Left colon (tissue), 2 donors: ENCODE results near the gene PAX4. TPM values are rescaled to one million over a fixed set of nuclear protein-coding genes. Genes with fewer than 3 reads are reported as not detected.
"Not testable (repeated sequence)": the region's sequence is repeated elsewhere in the genome, so short reads cannot be mapped to it uniquely, and the experiment has no call there.

Experiments used
- ATAC-seq: fragments of 200-7000 bp; cut with Tn5 transposase; one replicate; pipeline ENCODE4 v1.9.1; 2020; ENCODE audit warnings: mild to moderate bottlenecking, moderate library complexity
- DNase-seq, 2 donors: peaks; one replicate each; pipeline ENCODE4 v3.0.0-alpha.2; 2020
- intact Hi-C, 2 donors: fragments of 100-400 bp; cut with DNase I in 1 of 2; cut with micrococcal nuclease in 1 of 2; formaldehyde crosslinking; loops; one replicate each; pipeline versions ENCODE4 v1.11.2 to v1.14.0; 2022; cut with DNase I, micrococcal nuclease
- total RNA-seq, 2 donors: library from RNA; stranded (reverse); fragmentation: NEBNext Ultra II Directional; extraction: Animal tissue kit (Norgen Biotek cat#: 25700); gene quantifications; one replicate each; pipeline ENCODE4 v1.2.1, GENCODE V29; 2021
- donor health status: DM: no; HTN: no; CAD: no.
- donor health status: DM: yes; HTN: yes; CAD: no.

Gene PAX4
- total RNA-seq, 2 donors from 2014 or later = 0.98 to 1.6 TPM

- intact Hi-C loops = no loop called here
- no peak for ATAC-seq
- no peak for DNase-seq
Observed at GRCh38 chr7:127589896-127590295, 28.0 kb downstream of the PAX4 start.

GRCh38 chr7:127588697-127589482, 29.1 kb downstream of the PAX4 start:
- ATAC-seq (peak; percentile 53), DNase-seq (peak; percentile 64 to 68)
- intact Hi-C loops = no loop called here

- peak; percentile 85 for ATAC-seq
- intact Hi-C loops = no loop called here
Observed at GRCh38 chr7:127588019-127588696, 29.8 kb downstream of the PAX4 start, which contains the start of gene ARF5. TSS of gene ARF5 (plus strand) at chr7:127588411. CDS start at chr7:127588499, 88 bp downstream.

GRCh38 chr7:127587663-127588018, 30.3 kb downstream of the PAX4 start:
- no peak for ATAC-seq
- intact Hi-C loops = no loop called here
- DNase-seq = peak in 1 of 2 donors; percentile 33

More at GRCh38 chr7:127588019-127588696, 29.8 kb downstream of the PAX4 start, which contains the start of gene ARF5:
- peak; percentile 87 to 90 for DNase-seq

GRCh38 chr7:127586346-127586745, 31.6 kb downstream of the PAX4 start:
- intact Hi-C loops = no loop called here
- DNase-seq = no peak
- ATAC-seq = no peak

GRCh38 chr7:127585044-127585953, 32.6 kb downstream of the PAX4 start, which contains the start of gene GCC1:
TSS of gene GCC1 (minus strand) at chr7:127585596. CDS start at chr7:127585182, 414 bp downstream.
- ATAC-seq = peak; percentile 80

GRCh38 chr7:127584648-127585043, 33.3 kb downstream of the PAX4 start:
- no peak for ATAC-seq
- intact Hi-C loops = no loop called here

More at GRCh38 chr7:127585044-127585953, 32.6 kb downstream of the PAX4 start, which contains the start of gene GCC1:
- peak; percentile 88 to 96 for DNase-seq
- intact Hi-C loops = no loop called here

GRCh38 chr7:127582361-127582760, 35.6 kb downstream of the PAX4 start:
- intact Hi-C loops = no loop called here
- no peak for DNase-seq
- ATAC-seq = no peak

More at GRCh38 chr7:127584648-127585043, 33.3 kb downstream of the PAX4 start:
- DNase-seq = no peak

- no peak for ATAC-seq
- no peak for DNase-seq
- intact Hi-C loops = no loop called here
Observed at GRCh38 chr7:127581716-127582115, 36.2 kb downstream of the PAX4 start.

GRCh38 chr7:127580612-127581011, 37.3 kb downstream of the PAX4 start:
- no peak for DNase-seq
- intact Hi-C loops = no loop called here
- no peak for ATAC-seq

- ATAC-seq (no peak), DNase-seq (no peak)
- intact Hi-C loops = no loop called here
Observed at GRCh38 chr7:127578711-127579275, 39.1 kb downstream of the PAX4 start.

GRCh38 chr7:127578036-127578684, 39.8 kb downstream of the PAX4 start:
- ATAC-seq = no peak

GRCh38 chr7:127571741-127572505, 46.0 kb downstream of the PAX4 start:
- intact Hi-C loops = no loop called here
- no peak for ATAC-seq
- DNase-seq = no peak

More at GRCh38 chr7:127578036-127578684, 39.8 kb downstream of the PAX4 start:
- DNase-seq = no peak
- intact Hi-C loops = no loop called here

GRCh38 chr7:127568034-127568433, 49.9 kb downstream of the PAX4 start:
- DNase-seq, ATAC-seq, intact Hi-C loops: not testable (repeated sequence)

GRCh38 chr7:127566242-127566641, 51.7 kb downstream of the PAX4 start:
- ATAC-seq (no peak), DNase-seq (no peak)
- intact Hi-C loops = no loop called here
